ENCODE data around the gene THSD7B. TPM values are rescaled to one million over a fixed set of nuclear protein-coding genes. Genes with fewer than 3 reads are reported as not detected.

The THSD7B gene
- total RNA-seq, 1 donor from 2014 or later: 9.4 TPM

- intact Hi-C loops (cut with DNase I): no loop called here
Measured at GRCh38 chr2:137383391-137383790, 618.0 kb downstream of the THSD7B start.

DNA sequence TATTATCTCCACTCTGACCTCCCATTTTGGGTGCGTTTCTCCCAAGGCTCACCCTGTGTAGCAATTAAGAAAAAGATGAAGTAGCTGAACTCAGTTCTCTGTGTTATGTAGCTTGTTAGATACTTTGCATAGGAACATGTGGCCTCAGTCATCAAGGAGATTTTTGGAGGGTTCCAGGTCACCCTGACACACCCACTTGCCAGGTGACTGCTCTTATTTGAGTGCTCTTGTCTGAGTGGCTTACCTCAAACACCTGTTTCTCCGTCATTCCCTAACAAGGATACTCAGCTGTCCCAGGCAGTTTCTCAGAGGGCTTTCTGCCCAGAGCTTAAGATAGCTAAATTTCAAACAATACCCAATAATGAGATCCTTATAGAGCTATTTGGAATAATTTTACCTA is 621.7 kb downstream of the THSD7B start:
- intact Hi-C loops (cut with DNase I): no loop called here
- ATAC-seq (no peak), DNase-seq (ENCODE audit: low spot score) (no peak)

More at GRCh38 chr2:137383391-137383790, 618.0 kb downstream of the THSD7B start:
- DNase-seq (ENCODE audit: low spot score) (no peak), ATAC-seq (no peak)

GRCh38 chr2:137405496-137405895 is 640.2 kb downstream of the THSD7B start:
- ATAC-seq: no peak
- intact Hi-C loops (cut with DNase I): no loop called here
- no peak for DNase-seq (ENCODE audit: low spot score)

DNA sequence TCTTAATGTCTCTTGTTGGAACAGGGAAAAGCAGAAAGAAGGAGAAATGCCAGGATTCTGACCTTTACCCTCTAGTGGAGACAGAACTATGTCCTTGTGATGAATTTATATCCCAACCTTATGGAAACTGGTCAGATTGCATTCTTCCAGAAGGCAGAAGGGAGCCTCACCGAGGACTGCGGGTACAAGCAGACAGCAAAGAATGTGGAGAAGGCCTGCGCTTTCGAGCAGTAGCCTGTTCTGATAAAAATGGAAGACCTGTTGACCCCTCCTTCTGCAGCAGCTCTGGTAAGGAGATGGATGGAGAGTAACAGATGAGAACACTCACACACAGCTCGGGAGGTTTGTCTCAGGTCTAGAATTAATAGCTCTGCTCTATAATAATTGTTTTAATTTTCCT is 646.2 kb downstream of the THSD7B start:
- intact Hi-C loops (cut with DNase I): no loop called here
- no peak for ATAC-seq

GRCh38 chr2:137420744-137421143 is 655.4 kb downstream of the THSD7B start:
- DNase-seq (ENCODE audit: low spot score): no peak
- ATAC-seq: no peak
- intact Hi-C loops (cut with DNase I): no loop called here

More for the DNA sequence above, 646.2 kb downstream of the THSD7B start:
- no peak for DNase-seq (ENCODE audit: low spot score)

- ATAC-seq (no peak), DNase-seq (ENCODE audit: low spot score) (no peak)
- intact Hi-C loops (cut with DNase I): no loop called here
Measured at GRCh38 chr2:137435162-137435561, 669.8 kb downstream of the THSD7B start.

DNA sequence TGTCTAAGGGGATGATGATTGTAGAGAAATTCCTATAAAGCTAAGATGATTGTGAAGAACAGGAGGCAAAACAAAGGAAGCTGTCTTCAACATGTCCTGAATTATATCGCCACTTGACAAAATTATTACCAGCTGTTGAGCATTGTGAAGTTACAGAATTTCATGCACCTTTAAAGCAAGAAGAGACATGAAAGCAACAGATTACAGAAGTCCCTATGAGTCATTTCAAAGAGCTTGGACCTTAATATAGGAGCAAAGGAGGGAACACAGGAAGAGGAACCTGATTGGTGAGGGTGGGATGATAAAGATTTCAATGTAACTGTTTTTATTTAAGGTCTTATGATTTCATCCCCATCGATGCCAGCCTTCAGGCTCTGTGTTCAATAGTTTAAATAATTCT is 672.0 kb downstream of the THSD7B start:
- ATAC-seq (no peak), DNase-seq (ENCODE audit: low spot score) (no peak)
- intact Hi-C loops (cut with DNase I): no loop called here

DNA sequence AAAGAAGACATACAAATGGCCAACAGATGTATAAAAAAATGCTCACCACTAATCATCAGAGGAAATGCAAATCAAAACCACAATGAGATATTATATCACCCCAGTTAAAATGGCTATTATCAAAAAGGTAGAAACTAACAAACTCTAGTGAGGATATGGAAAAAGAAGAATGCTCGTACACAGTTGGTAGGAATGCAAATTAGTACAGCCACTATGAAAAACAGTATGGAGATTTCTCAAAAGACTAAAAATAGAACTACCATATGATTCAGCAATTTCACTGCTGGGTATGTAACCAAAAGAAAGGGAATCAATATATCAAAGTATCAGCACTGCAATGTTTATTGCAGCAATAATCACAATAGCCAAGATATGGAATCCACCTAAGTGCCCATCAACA is 679.6 kb downstream of the THSD7B start:
- DNase-seq (ENCODE audit: low spot score): no peak
- intact Hi-C loops (cut with DNase I): no loop called here
- ATAC-seq: no peak

DNA sequence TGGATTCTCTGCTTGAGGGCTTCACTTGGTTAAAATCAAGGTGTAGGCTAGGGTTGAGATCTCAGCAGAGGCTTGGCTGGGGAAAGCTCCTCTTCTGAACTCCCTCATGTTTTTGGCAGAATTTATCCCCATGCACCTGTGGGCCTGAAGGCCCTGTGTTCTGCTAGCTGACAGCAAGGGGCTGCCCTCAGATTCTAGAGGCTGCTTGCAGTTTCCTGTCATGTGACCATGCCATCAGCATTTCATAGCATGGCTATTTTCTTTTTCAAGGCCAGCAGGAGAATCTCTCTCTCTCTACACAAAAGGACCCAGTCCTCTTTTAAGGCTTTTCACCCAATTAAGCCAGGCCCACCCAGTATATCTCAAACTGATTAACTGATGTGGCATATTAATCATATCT is 684.1 kb downstream of the THSD7B start:
- no peak for DNase-seq (ENCODE audit: low spot score)
- intact Hi-C loops (cut with DNase I): no loop called here
- no peak for ATAC-seq

DNA sequence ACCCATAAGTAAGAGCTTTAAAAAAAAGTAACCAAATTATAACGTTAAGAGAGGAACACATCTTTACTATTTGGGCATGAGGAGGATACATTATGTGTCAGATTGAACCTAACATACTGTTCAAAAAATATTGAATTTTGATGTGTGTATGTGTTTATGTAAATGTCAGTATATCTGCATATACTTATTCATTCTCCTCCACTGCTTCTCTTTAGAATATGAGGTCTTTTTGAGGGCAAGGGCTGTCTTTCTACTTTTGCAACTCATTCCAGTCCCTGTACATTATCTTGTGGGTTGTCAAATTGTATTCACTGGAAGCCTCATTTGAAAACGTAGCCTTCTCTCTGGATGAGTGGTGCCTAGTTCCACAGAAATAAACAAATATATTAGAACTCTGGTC is 689.5 kb downstream of the THSD7B start:
- intact Hi-C loops (cut with DNase I): no loop called here
- no peak for ATAC-seq
- no peak for DNase-seq (ENCODE audit: low spot score)

- no peak for DNase-seq (ENCODE audit: low spot score)
- ATAC-seq: peak; percentile 45
- intact Hi-C loops (cut with DNase I): no loop called here
Measured at GRCh38 chr2:137467246-137467862, 702.0 kb downstream of the THSD7B start.

GRCh38 chr2:137493261-137493660 is 727.9 kb downstream of the THSD7B start:
- intact Hi-C loops (cut with DNase I): no loop called here
- no peak for DNase-seq (ENCODE audit: low spot score)
- ATAC-seq: no peak

- DNase-seq (ENCODE audit: low spot score): no peak
- ATAC-seq: no peak
- intact Hi-C loops (cut with DNase I): no loop called here
Measured at GRCh38 chr2:137500599-137500998, 735.3 kb downstream of the THSD7B start.

DNA sequence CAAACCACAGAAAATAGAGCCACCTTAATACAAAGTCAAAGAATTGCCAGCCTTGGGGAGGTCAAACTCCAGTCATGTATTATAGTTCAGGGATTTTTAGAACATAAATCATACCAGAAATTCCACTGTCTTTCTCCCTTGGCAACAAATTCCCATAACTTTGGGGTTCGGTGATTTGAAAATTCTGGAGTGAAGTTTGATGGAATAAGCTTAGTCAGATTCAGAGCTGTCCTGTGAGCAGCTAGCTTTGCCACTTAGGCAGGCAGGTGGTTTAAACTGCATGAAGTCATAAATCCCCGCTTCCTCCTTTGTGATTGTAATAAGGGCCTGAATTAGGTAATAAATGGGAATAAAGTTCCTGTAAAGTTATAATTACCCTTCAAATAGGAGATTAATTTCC is 741.9 kb downstream of the THSD7B start:
- ATAC-seq: no peak
- intact Hi-C loops (cut with DNase I): no loop called here
- no peak for DNase-seq (ENCODE audit: low spot score)

DNA sequence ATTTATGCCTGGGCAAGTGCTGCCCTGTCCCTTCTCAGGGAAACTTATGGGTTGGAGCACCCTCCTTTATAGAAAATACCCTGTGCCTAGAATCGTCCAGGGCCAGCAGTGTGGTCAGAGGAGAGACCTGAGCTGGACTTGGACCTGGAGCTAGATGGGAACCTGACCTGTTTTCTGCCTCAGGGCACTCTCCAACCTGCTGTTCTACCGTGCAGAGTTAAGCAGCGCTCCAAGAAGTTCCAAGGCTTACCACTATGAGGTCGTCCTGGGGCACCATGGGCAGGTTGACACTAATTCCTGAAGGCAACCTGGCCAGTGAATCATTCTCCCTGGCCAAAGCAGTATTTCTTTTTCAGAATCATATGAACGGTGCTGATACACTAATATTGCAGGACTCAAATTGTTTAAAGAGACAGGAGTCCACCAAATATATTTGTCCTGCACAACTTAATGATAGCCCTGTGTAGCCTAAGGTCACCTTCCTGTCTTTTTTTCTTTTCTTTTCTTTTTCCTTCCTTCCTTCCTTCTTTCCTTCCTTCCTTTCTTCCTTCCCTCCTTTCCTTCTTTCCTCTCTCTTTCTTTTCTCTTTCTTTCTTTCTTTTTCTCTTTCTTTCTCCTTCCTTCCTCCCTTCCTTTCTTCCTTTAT is 743.5 kb downstream of the THSD7B start:
- DNase-seq (ENCODE audit: low spot score): no peak
- intact Hi-C loops (cut with DNase I): no loop called here

DNA sequence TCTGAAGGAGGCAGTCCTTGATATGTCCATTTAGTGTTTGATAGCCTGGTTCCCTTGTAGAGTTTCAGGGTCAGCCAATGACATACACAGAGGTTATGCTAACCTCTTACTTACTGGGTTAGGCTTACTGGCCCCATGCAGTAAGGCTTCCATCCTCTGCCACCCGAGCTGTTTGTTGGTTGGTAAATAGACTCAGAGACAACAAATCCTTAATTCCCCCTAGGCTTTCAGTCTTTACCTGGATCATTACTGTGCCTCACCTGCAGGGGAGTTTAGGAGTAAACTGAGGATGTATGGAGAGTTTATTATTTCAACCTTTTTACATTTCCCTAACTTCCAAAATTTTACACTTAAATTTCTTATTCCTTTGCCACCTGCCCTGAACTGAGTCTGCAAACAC is 746.2 kb downstream of the THSD7B start:
- DNase-seq (ENCODE audit: low spot score) (no peak), ATAC-seq (no peak)
- intact Hi-C loops (cut with DNase I): no loop called here

More for the DNA sequence above, 743.5 kb downstream of the THSD7B start:
- ATAC-seq: no peak

GRCh38 chr2:137521653-137522619 is 756.6 kb downstream of the THSD7B start:
- intact Hi-C loops (cut with DNase I): no loop called here
- DNase-seq (ENCODE audit: low spot score): no peak
- peak; percentile 57 for ATAC-seq

DNA sequence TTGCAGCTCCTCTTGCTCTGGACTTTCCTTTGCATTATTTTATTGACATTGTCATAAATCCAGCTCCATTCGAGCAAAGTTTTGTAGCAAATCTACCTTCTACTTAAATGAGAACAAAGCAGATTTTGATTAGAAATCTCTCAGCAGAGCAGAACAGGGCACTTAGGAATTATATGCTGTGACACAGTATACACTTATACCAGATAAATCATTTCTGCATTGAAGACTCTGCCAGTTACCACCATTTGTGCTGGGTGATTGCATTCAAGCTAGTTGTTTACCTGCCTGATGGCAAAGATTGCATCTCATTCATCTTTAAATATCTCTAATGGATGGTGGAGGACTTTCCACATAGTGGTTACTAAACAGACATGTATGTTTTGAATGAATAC is 757.3 kb downstream of the THSD7B start:
- ATAC-seq: no peak
- intact Hi-C loops (cut with DNase I): no loop called here
- DNase-seq (ENCODE audit: low spot score): no peak

DNA sequence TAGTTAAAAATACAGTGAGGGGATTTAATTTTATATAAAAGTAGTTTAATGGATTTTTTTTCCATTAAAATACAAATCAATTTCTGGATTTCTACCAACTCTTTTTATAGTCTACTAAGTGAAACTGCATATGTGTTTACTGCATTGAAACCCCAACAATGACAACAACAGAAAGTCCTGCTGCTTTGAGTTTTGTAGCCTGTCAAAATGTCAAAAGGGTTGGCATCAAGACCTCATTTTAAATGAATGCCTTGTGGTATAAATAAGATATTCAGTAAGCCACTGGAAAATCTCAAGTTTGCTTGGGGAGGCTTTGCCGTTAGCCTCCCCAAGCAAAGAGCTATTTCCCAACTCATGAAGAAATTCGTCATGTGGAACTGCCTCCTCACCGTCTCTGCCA is 758.6 kb downstream of the THSD7B start:
- intact Hi-C loops (cut with DNase I): no loop called here
- ATAC-seq: no peak
- DNase-seq (ENCODE audit: low spot score): no peak

- DNase-seq (ENCODE audit: low spot score) (no peak), ATAC-seq (no peak)
- intact Hi-C loops (cut with DNase I): no loop called here
Measured at GRCh38 chr2:137525132-137525531, 759.8 kb downstream of the THSD7B start.
